HUES6 (cell line): Measurements from ENCODE around the gene GAP43.
"Not testable (repeated sequence)": the region's sequence is repeated elsewhere in the genome, so short reads cannot be mapped to it uniquely, and the experiment has no call there.

Experiments
- H3K27ac ChIP-seq: 2 replicates; pipeline ENCODE4 v1.7.0; 2013; ENCODE audit warnings: low read depth, mild to moderate bottlenecking, low read length, inconsistent platforms
- H3K27me3 ChIP-seq: 2 replicates; pipeline ENCODE4 v1.6.1; 2013; ENCODE audit warnings: low read length; ENCODE audit not compliant: control insufficient read depth, insufficient read depth
- H3K36me3 ChIP-seq: 2 replicates; pipeline ENCODE4 v1.6.1; 2013; ENCODE audit warnings: low read length; ENCODE audit not compliant: control insufficient read depth, insufficient read depth
- H3K4me1 ChIP-seq: 2 replicates; pipeline ENCODE4 v1.6.1; 2013; ENCODE audit warnings: low read length; ENCODE audit not compliant: control insufficient read depth, insufficient read depth
- H3K4me3 ChIP-seq: 2 replicates; pipeline ENCODE4 v1.5.1; 2013; ENCODE audit warnings: low read depth, low read length
- H3K9ac ChIP-seq: one replicate; pipeline ENCODE4 v1.6.1; 2013; ENCODE audit warnings: mild to moderate bottlenecking, low read length
- H3K9me3 ChIP-seq: 2 replicates; pipeline ENCODE4 v1.6.1; 2013; ENCODE audit warnings: low read depth, low read length; ENCODE audit not compliant: control insufficient read depth, insufficient read depth

Gene GAP43

GRCh38 chr3:115715241-115715745, 92.0 kb downstream of the GAP43 start:
- Histone ChIP-seq H3K4me1 (peaks cover 11% of the 10 kb centered on the region), H3K27ac (no peak overlapping the region), H3K4me3 (no peak overlapping the region), H3K9ac (no peak overlapping the region), H3K36me3 (no peaks in the 10 kb centered on the region), H3K27me3 (no peaks in the 10 kb centered on the region), H3K9me3 (no peaks in the 10 kb centered on the region)

- Histone ChIP-seq H3K4me1 (peaks cover 6% of the 10 kb centered on the region), H3K9ac (no peak overlapping the region), H3K27ac (no peak overlapping the region), H3K4me3 (no peak overlapping the region), H3K36me3 (no peaks in the 10 kb centered on the region), H3K27me3 (no peaks in the 10 kb centered on the region), H3K9me3 (no peaks in the 10 kb centered on the region)
These were observed 97.7 kb downstream of the GAP43 start for GRCh38 chr3:115720983-115721382.

- no peak overlapping the region for H3K4me3 ChIP-seq
- H3K9ac ChIP-seq = no peak overlapping the region
- H3K9me3 ChIP-seq = no peaks in the 10 kb centered on the region
- no peaks in the 10 kb centered on the region for H3K27me3 ChIP-seq
- no peak overlapping the region for H3K27ac ChIP-seq
- H3K4me1 ChIP-seq = no peaks in the 10 kb centered on the region
- no peaks in the 10 kb centered on the region for H3K36me3 ChIP-seq
These were observed 102.5 kb downstream of the GAP43 start for GRCh38 chr3:115725800-115726199.

- Histone ChIP-seq H3K36me3 (no peaks in the 10 kb centered on the region), H3K4me1 (no peaks in the 10 kb centered on the region), H3K9me3 (no peaks in the 10 kb centered on the region), H3K27me3 (no peaks in the 10 kb centered on the region), H3K4me3 (no peak overlapping the region), H3K9ac (no peak overlapping the region), H3K27ac (no peak overlapping the region)
These were observed 103.8 kb downstream of the GAP43 start for GRCh38 chr3:115727135-115727534.

- H3K9ac ChIP-seq = no peak overlapping the region
- no peaks in the 10 kb centered on the region for H3K9me3 ChIP-seq
- H3K27me3 ChIP-seq = no peaks in the 10 kb centered on the region
These were observed 104.7 kb downstream of the GAP43 start for GRCh38 chr3:115728013-115728412.

GRCh38 chr3:115736341-115736740, 113.0 kb downstream of the GAP43 start:
- H3K36me3 ChIP-seq = not testable (repeated sequence)
- H3K9me3 ChIP-seq = peaks cover 20% of the 10 kb centered on the region

More at GRCh38 chr3:115728013-115728412, 104.7 kb downstream of the GAP43 start:
- no peak overlapping the region for H3K4me3 ChIP-seq
- H3K4me1 ChIP-seq = no peaks in the 10 kb centered on the region
- H3K36me3 ChIP-seq = no peaks in the 10 kb centered on the region
- no peak overlapping the region for H3K27ac ChIP-seq

GRCh38 chr3:115741650-115742049, 118.3 kb downstream of the GAP43 start:
- peaks cover 20% of the 10 kb centered on the region for H3K9me3 ChIP-seq
- H3K27ac ChIP-seq = no peak overlapping the region
- no peak overlapping the region for H3K4me3 ChIP-seq
- H3K4me1 ChIP-seq = no peaks in the 10 kb centered on the region
- H3K27me3 ChIP-seq = no peaks in the 10 kb centered on the region
- no peak overlapping the region for H3K9ac ChIP-seq
- no peaks in the 10 kb centered on the region for H3K36me3 ChIP-seq

More at GRCh38 chr3:115736341-115736740, 113.0 kb downstream of the GAP43 start:
- not testable (repeated sequence) for H3K9ac ChIP-seq, H3K4me3 ChIP-seq, H3K27me3 ChIP-seq, H3K4me1 ChIP-seq, H3K27ac ChIP-seq

GRCh38 chr3:115744516-115744915, 121.2 kb downstream of the GAP43 start:
- H3K36me3 ChIP-seq, H3K9me3 ChIP-seq, H3K4me3 ChIP-seq, H3K27ac ChIP-seq, H3K4me1 ChIP-seq, H3K27me3 ChIP-seq, H3K9ac ChIP-seq: not testable (repeated sequence)

GRCh38 chr3:115752978-115753377, 129.7 kb downstream of the GAP43 start:
- not testable (repeated sequence) for H3K9ac ChIP-seq, H3K4me1 ChIP-seq, H3K27ac ChIP-seq, H3K36me3 ChIP-seq, H3K4me3 ChIP-seq, H3K27me3 ChIP-seq, H3K9me3 ChIP-seq

GRCh38 chr3:115758076-115758763, 134.9 kb downstream of the GAP43 start:
- Histone ChIP-seq H3K36me3 (no peaks in the 10 kb centered on the region), H3K4me3 (no peak overlapping the region), H3K27me3 (no peaks in the 10 kb centered on the region), H3K9ac (no peak overlapping the region), H3K9me3 (no peaks in the 10 kb centered on the region), H3K27ac (no peak overlapping the region), H3K4me1 (no peaks in the 10 kb centered on the region)

GRCh38 chr3:115760716-115761115, 137.4 kb downstream of the GAP43 start:
- no peaks in the 10 kb centered on the region for H3K36me3 ChIP-seq
- peaks cover 2% of the 10 kb centered on the region for H3K4me1 ChIP-seq
- no peak overlapping the region for H3K9ac ChIP-seq
- no peak overlapping the region for H3K4me3 ChIP-seq
- H3K27ac ChIP-seq = no peak overlapping the region
- no peaks in the 10 kb centered on the region for H3K9me3 ChIP-seq
- H3K27me3 ChIP-seq = no peaks in the 10 kb centered on the region
